CD4-positive, alpha-beta memory T cell (primary cell): Measurements from ENCODE around the gene SLC17A7. TPM values are rescaled to one million over a fixed set of nuclear protein-coding genes. Genes with fewer than 3 reads are reported as not detected.

Source experiments
- CTCF ChIA-PET: fragments of 350-600 bp; sonication (Branson Sonifier 250); formaldehyde crosslinking; loops from one replicate; lab custom pipeline; 2021; ENCODE audit warnings: inconsistent platforms; ENCODE audit not compliant: partially characterized antibody; lab: Charles Lee
- POLR2A ChIA-PET: fragments of 350-600 bp; sonication (Branson Sonifier 250); formaldehyde crosslinking; loops from one replicate; lab custom pipeline; 2021; ENCODE audit not compliant: partially characterized antibody; lab: Charles Lee
- DNase-seq, 5 donors: peaks; one replicate each; pipeline versions ENCODE4 v3.0.0 to v3.0.0-alpha.2; 2020 to 2022; ENCODE audit warnings: mixed read lengths in 1 of 5
- H3K27ac ChIP-seq: one replicate; pipeline ENCODE4 v1.7.0; 2013; ENCODE audit warnings: low read depth, low read length
- H3K27me3 ChIP-seq: 2 replicates; pipeline ENCODE4 v1.7.0; 2013; ENCODE audit warnings: mild to moderate bottlenecking, low read length, moderate library complexity; ENCODE audit not compliant: insufficient read depth
- H3K36me3 ChIP-seq: 2 replicates; pipeline ENCODE4 v1.7.0; 2013; ENCODE audit warnings: mild to moderate bottlenecking, low read length, moderate library complexity; ENCODE audit not compliant: insufficient read depth
- H3K4me1 ChIP-seq: 2 replicates; pipeline ENCODE4 v1.7.0; 2013; ENCODE audit warnings: mild to moderate bottlenecking, low read length, moderate library complexity; ENCODE audit not compliant: insufficient read depth
- H3K4me3 ChIP-seq, 2 donors: one replicate each; pipeline ENCODE4 v1.7.0; 2013; ENCODE audit warnings: low read length in 2 of 2, mild to moderate bottlenecking in 1 of 2
- H3K9me3 ChIP-seq, 2 donors: one replicate each; pipeline ENCODE4 v1.7.0; 2013; ENCODE audit warnings: low read length in 2 of 2, control low read depth in 1 of 2; ENCODE audit not compliant: control insufficient read depth in 1 of 2
- H3K27ac Mint-ChIP-seq, 7 donors: one replicate each; pipeline ENCODE4 v1.8.0; 2020 to 2021; ENCODE audit warnings: mixed read lengths in 7 of 7, mild to moderate bottlenecking in 6 of 7, inconsistent platforms in 3 of 7, moderate library complexity in 3 of 7
- H3K27me3 Mint-ChIP-seq, 2 donors: one replicate each; pipeline ENCODE4 v1.8.0; 2020 to 2021; ENCODE audit warnings: mixed read lengths in 2 of 2
- H3K36me3 Mint-ChIP-seq, 2 donors: one replicate each; pipeline ENCODE4 v1.8.0; 2020 to 2021; ENCODE audit warnings: mixed read lengths in 2 of 2, inconsistent platforms in 1 of 2, mild to moderate bottlenecking in 1 of 2
- H3K4me1 Mint-ChIP-seq, 4 donors: one replicate each; pipeline ENCODE4 v1.8.0; 2020 to 2021; ENCODE audit warnings: mixed read lengths in 4 of 4, mild to moderate bottlenecking in 1 of 4
- H3K4me3 Mint-ChIP-seq, 8 donors: one replicate each; pipeline ENCODE4 v1.8.0; 2020 to 2021; ENCODE audit warnings: mixed read lengths in 8 of 8, mild to moderate bottlenecking in 7 of 8, moderate library complexity in 6 of 8, inconsistent platforms in 3 of 8
- H3K9me3 Mint-ChIP-seq, 8 donors: one replicate each; pipeline ENCODE4 v1.8.0; 2020 to 2021; ENCODE audit warnings: mixed read lengths in 8 of 8, mild to moderate bottlenecking in 5 of 8, inconsistent platforms in 3 of 8, moderate library complexity in 1 of 8
- intact Hi-C: fragments of 100-400 bp; cut with micrococcal nuclease; formaldehyde crosslinking; loops from one replicate; pipeline ENCODE4 v1.15.1; 2023
- polyA plus RNA-seq, 2 donors: library from polyadenylated mRNA; unstranded; fragments of 300-500 nt; fragmentation: Illumina TruSeq; gene quantifications; one replicate each; pipeline ENCODE4 v1.2.3, GENCODE V29; 2021
- total RNA-seq, 2 experiments: library from RNA; stranded (reverse); gene quantifications; one replicate each; pipeline ENCODE4 v1.2.3, GENCODE V29; 2021

SLC17A7 gene
- total and polyA plus RNA-seq, 4 experiments from 2014 or later, result 0.15 to 0.25 TPM; not detected in 2

DNA sequence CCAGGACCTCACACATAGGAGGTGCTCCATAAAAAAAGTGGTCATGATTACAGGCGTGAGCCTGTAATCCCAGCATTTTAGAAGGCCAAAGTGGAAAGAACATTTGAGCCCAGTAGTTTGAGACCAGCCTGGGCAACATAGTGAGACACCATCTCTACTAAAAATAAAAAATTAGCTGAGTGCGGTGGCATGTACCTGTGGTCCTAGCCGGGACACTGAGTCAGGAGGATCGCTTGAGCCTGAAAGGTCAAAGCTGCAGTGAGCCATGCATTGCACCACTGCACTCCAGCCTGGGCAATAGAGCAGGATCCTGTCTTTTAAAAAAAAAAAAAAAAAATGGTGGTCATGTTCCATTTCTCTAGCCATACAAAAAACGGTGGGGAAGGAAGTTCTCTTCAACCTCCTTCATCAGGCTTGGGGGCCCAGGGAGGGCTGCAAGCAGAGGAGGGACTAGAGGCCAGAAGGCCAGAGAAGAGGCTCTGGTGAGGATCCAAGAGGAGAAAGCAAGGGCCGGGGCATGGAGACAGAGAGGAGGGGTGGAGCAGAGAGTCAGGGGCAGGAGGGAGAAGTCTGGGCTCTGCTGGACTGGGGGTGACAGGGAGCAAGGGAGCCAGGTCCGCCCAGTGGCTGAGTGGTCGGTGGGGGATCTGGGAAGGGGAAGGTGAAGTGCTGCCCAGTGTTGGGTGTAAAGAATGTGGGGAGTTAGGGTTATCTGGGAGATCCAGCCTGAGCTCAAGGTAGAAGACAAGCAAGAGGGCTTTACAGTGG, 44.4 kb downstream of the SLC17A7 start:
- Histone ChIP-seq H3K4me1 (peaks cover 21% of the 10 kb centered on the region), H3K36me3 (no peaks in the 10 kb centered on the region), H3K27me3 (no peaks in the 10 kb centered on the region), H3K9me3 (no peaks in the 10 kb centered on the region), H3K27ac (no peak overlapping the region), H3K4me3 (no peak overlapping the region)
- Mint-ChIP-seq H3K9me3 (no peaks in the 10 kb centered on the region), H3K27ac (peak overlapping the region in 3 of 7 donors; percentile 13 to 67 (median 42)), H3K4me1 (peaks cover 10 to 23% (median 17%) of the 10 kb centered on the region in 4 donors), H3K27me3 (peaks cover 0 to 3% of the 10 kb centered on the region in 2 donors), H3K4me3 (no peak overlapping the region), H3K36me3 (no peaks in the 10 kb centered on the region)
- CTCF ChIA-PET, result interaction anchor here (0.6 to 1.7 kb wide), 6 partner anchors 9 to 321 kb away, joined by 3 to 8 read pairs (median 3); no protein-coding TSS in a partner anchor
- no peak for DNase-seq
- POLR2A ChIA-PET, result interaction anchor here (1.1 to 1.9 kb wide), 2 partner anchors 15 to 25 kb away, joined by 4 to 7 read pairs; partner anchors contain the start of gene PTH2
- intact Hi-C loops, result no loop called here

DNA sequence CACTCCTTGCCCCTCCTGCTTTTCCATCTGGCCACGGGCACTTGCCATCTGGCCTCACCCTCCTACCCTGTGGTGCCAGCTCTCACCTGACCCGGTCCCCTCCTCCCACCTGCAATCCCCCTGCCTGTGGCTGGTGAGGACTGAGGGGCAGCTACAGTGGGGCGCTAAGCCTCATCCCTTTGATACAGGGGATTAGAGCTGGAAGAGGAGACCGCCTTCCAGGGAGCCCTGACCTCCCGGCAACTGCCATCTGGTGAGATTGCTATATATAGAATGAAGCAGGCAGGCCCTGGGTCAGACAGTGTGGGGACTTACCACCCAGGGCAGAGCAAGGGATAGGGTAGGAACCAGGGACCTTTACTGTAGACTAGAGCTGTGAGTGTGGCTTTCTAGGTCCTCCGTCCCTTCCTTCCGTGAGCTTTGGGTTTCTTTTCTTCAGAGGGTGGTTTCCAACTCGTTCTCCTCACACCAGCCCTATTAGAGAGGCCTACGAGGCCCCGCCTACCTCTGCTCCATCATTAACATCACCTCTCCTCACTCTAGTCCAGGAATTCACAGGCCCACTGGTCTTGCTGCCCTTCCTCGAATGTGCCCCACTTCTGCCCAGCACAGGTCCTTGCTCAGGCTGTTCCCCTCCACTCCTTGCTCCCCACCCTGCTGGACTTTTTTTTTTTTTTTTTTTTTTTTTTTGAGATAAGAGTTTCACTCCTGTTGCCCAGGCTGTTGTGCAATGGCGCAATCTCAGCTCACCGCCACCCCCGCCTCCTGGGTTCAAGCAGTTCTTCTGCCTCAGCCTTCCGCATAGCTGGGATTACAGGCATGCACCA, 45.5 kb downstream of the SLC17A7 start:
- Histone ChIP-seq H3K4me1 (peaks cover 26% of the 10 kb centered on the region), H3K4me3 (no peak overlapping the region), H3K27ac (no peak overlapping the region), H3K36me3 (no peaks in the 10 kb centered on the region), H3K9me3 (no peaks in the 10 kb centered on the region), H3K27me3 (no peaks in the 10 kb centered on the region)
- no peak overlapping the region for H3K4me3 Mint-ChIP-seq
- intact Hi-C loops, result no loop called here
- H3K27me3 Mint-ChIP-seq, result peaks cover 0 to 3% of the 10 kb centered on the region in 2 donors
- ChIA-PET CTCF (interaction anchor here (0.6 to 3.2 kb wide), 7 partner anchors 14 to 322 kb away, joined by 3 to 12 read pairs (median 3); partner anchors contain the start of gene SLC17A7), POLR2A (interaction anchor here (1.9 kb wide), 1 partner anchor 26 kb away, joined by 7 read pairs; the partner anchor contains the start of gene PTH2)
- no peak overlapping the region for H3K27ac Mint-ChIP-seq
- peaks cover 15 to 28% (median 22%) of the 10 kb centered on the region in 4 donors for H3K4me1 Mint-ChIP-seq
- H3K9me3 Mint-ChIP-seq, result no peaks in the 10 kb centered on the region
- DNase-seq, result peak in 1 of 5 donors; percentile 8
- H3K36me3 Mint-ChIP-seq, result no peaks in the 10 kb centered on the region

DNA sequence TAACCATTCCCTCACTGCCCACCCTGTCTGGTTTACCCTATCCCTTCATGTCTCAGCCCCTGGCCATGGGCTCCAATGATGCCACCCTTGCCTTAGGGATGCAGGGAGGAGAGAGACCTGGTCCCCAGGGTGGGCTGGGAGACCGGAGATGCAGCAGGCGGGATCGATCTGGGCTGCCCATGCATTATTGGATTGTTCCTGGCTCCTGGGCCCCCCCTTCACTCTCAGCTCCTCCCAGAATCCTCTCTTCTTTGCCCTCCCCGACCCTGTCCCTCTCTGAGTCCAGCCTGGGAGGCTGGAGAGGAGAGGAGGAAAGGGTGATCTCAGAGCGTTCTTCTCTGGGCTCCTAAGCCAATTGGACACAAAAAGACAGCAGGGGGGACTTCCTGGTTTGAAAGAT, 47.4 kb downstream of the SLC17A7 start:
- CTCF ChIA-PET, result interaction anchor here (1.1 to 5.0 kb wide), 6 partner anchors 13 to 82 kb away, joined by 5 to 57 read pairs (median 12); partner anchors contain the start of genes FLT3LG and SLC17A7
- Histone ChIP-seq H3K4me3 (no peak overlapping the region), H3K4me1 (peaks cover 26% of the 10 kb centered on the region), H3K9me3 (no peaks in the 10 kb centered on the region), H3K36me3 (no peaks in the 10 kb centered on the region), H3K27ac (no peak overlapping the region), H3K27me3 (no peaks in the 10 kb centered on the region)
- Mint-ChIP-seq H3K9me3 (no peaks in the 10 kb centered on the region), H3K27ac (no peak overlapping the region), H3K27me3 (peaks cover 0 to 3% of the 10 kb centered on the region in 2 donors), H3K36me3 (no peaks in the 10 kb centered on the region), H3K4me1 (peaks cover 15 to 30% (median 22%) of the 10 kb centered on the region in 4 donors), H3K4me3 (no peak overlapping the region)
- POLR2A ChIA-PET, result interaction anchor here (0.8 to 1.5 kb wide), 5 partner anchors 15 to 77 kb away, joined by 3 to 7 read pairs (median 3); partner anchors contain the start of gene PIH1D1
- intact Hi-C loops, result no loop called here
- DNase-seq, result peak in 1 of 5 donors; percentile 27

DNA sequence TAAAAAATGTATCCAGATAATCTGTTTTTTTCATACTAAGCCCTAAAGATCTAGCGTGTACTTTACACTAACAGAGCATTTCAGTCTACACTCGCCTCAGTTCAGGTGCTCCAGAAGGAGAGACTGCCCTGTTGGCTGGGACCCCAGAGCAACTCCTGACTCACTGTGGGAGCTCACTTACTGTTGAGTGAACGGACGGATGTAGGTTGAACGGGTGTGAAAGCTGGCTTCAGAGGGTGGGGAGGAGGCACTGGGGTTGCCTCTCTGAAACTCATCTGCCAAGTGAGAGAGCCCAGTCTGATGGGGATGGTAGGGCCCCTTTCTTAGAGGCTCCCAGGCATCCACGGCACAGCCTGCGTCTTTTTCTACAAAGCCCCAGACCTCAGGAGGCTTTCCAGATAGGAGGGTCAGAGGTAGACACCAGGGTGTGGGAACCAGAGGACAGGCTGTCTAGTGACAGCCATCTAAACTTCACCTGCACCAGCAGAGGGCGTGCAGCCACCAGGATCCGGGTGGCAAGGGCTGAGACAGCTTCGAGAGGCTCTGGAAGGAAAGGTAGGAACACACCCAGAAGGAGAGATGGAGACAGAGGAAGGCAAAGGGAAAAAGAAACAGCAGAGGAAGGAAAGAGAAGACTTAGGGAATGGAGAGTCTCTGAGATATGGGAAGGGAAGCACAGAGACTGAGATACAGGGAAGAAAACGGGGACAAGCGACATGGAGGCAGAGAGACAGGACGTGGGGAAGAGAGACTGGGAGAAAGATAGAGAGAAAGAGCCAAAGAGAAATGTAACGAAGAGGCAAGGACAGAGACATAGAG, 49.5 kb downstream of the SLC17A7 start:
- no peak overlapping the region for H3K4me3 Mint-ChIP-seq
- Histone ChIP-seq H3K27ac (no peak overlapping the region), H3K9me3 (no peaks in the 10 kb centered on the region), H3K4me1 (peaks cover 21% of the 10 kb centered on the region), H3K36me3 (no peaks in the 10 kb centered on the region), H3K4me3 (no peak overlapping the region), H3K27me3 (no peaks in the 10 kb centered on the region)
- H3K36me3 Mint-ChIP-seq, result no peaks in the 10 kb centered on the region
- H3K4me1 Mint-ChIP-seq, result peaks cover 8 to 24% (median 11%) of the 10 kb centered on the region in 4 donors
- DNase-seq, result peak; percentile 76 to 80 (median 78)
- intact Hi-C loops, result loop anchor here (1.0 kb wide), 4 partner anchors 52 to 289 kb away; no protein-coding TSS in a partner anchor
- ChIA-PET POLR2A (interaction anchor here (0.5 to 2.8 kb wide), 12 partner anchors 14 to 81 kb away, joined by 3 to 20 read pairs (median 4); partner anchors contain the start of genes ALDH16A1, FLT3LG and PIH1D1), CTCF (interaction anchor here (0.6 to 5.0 kb wide), 22 partner anchors 10 to 287 kb away, joined by 3 to 57 read pairs (median 6); partner anchors contain the start of genes FLT3LG, GFY, PIH1D1 and PTH2)
- H3K27me3 Mint-ChIP-seq, result no peaks in the 10 kb centered on the region
- H3K9me3 Mint-ChIP-seq, result peaks cover 0 to 1% (median 0%) of the 10 kb centered on the region in 8 donors
- peak overlapping the region in 6 of 7 donors; percentile 9 to 85 (median 60) for H3K27ac Mint-ChIP-seq

DNA sequence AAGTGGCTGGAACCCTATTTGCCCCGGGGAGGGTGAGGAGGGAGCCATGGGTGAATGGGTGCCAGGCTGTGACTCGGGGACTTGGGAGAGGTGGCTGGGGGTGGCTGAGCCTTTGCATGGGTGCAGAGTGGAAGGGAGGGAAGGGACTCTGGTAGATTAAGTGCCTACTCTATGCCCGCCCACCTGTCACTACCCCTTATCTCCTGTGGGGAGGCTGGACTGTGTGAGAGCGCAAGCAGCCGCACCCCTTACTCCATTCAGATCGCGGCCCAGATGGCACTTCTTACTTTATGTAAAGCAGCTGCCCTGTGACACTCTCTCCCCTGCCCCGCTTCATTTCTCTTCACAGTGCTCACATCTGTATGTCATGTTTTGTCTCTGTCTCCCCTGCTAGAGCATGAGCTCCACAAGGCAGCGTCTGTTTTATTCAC, 50.4 kb downstream of the SLC17A7 start:
- no peak overlapping the region for H3K4me3 ChIP-seq
- H3K4me1 ChIP-seq, result peaks cover 21% of the 10 kb centered on the region
- H3K36me3 Mint-ChIP-seq, result no peaks in the 10 kb centered on the region
- ChIA-PET POLR2A (interaction anchor here (0.7 to 2.8 kb wide), 10 partner anchors 15 to 97 kb away, joined by 3 to 20 read pairs (median 6); partner anchors contain the start of genes FLT3LG and PIH1D1), CTCF (interaction anchor here (0.6 to 5.0 kb wide), 17 partner anchors 9 to 287 kb away, joined by 3 to 57 read pairs (median 5); partner anchors contain the start of genes FLT3LG, GFY, PIH1D1 and PTH2)
- H3K27me3 Mint-ChIP-seq, result no peaks in the 10 kb centered on the region
- no peak overlapping the region for H3K27ac ChIP-seq
- H3K9me3 ChIP-seq, result no peaks in the 10 kb centered on the region
- no peaks in the 10 kb centered on the region for H3K27me3 ChIP-seq
- H3K9me3 Mint-ChIP-seq, result peaks cover 0 to 1% (median 0%) of the 10 kb centered on the region in 8 donors
- no peak overlapping the region for H3K4me3 Mint-ChIP-seq
- H3K36me3 ChIP-seq, result no peaks in the 10 kb centered on the region
- intact Hi-C loops, result no loop called here
- DNase-seq, result no peak
- H3K4me1 Mint-ChIP-seq, result peaks cover 8 to 24% (median 11%) of the 10 kb centered on the region in 4 donors
- H3K27ac Mint-ChIP-seq, result no peak overlapping the region
